Naive B cell (primary cell): Measurements from ENCODE around the gene ALPI. TPM values are rescaled to one million over a fixed set of nuclear protein-coding genes. Genes with fewer than 3 reads are reported as not detected.

ENCODE experiments used
- ATAC-seq, 2 donors: fragments of 150-1000 bp; cut with Tn5 transposase; 2 replicates each; pipeline ENCODE4 v1.10.0; 2021; ENCODE audit warnings: low read depth in 2 of 2, mild to moderate bottlenecking in 2 of 2, moderate library complexity in 2 of 2
- DNase-seq: peaks from one replicate; pipeline ENCODE4 v3.0.0; 2022
- H3K27ac Mint-ChIP-seq, 6 donors: one replicate each; pipeline ENCODE4 v1.8.0; 2020 to 2022; ENCODE audit warnings: mild to moderate bottlenecking in 6 of 6, mixed read lengths in 6 of 6, moderate library complexity in 5 of 6, inconsistent platforms in 2 of 6
- H3K27me3 Mint-ChIP-seq, 3 donors: one replicate each; pipeline ENCODE4 v1.8.0; 2021 to 2022; ENCODE audit warnings: mixed read lengths in 3 of 3, mild to moderate bottlenecking in 1 of 3
- H3K36me3 Mint-ChIP-seq, 2 donors: one replicate each; pipeline ENCODE4 v1.8.0; 2020 to 2022; ENCODE audit warnings: mixed read lengths in 2 of 2, inconsistent platforms in 1 of 2, mild to moderate bottlenecking in 1 of 2
- H3K4me1 Mint-ChIP-seq, 3 donors: one replicate each; pipeline ENCODE4 v1.8.0; 2020 to 2022; ENCODE audit warnings: mixed read lengths in 3 of 3, inconsistent platforms in 1 of 3, mild to moderate bottlenecking in 1 of 3, moderate library complexity in 1 of 3
- H3K4me3 Mint-ChIP-seq, 8 donors: one replicate each; pipeline ENCODE4 v1.8.0; 2020 to 2022; ENCODE audit warnings: mild to moderate bottlenecking in 8 of 8, mixed read lengths in 8 of 8, moderate library complexity in 8 of 8, inconsistent platforms in 2 of 8
- H3K9me3 Mint-ChIP-seq, 7 donors: one replicate each; pipeline ENCODE4 v1.8.0; 2020 to 2022; ENCODE audit warnings: mixed read lengths in 7 of 7, mild to moderate bottlenecking in 5 of 7, inconsistent platforms in 2 of 7, moderate library complexity in 1 of 7
- polyA plus RNA-seq, 6 donors: library from polyadenylated mRNA; unstranded; fragments of 300-500 nt; fragmentation: Illumina TruSeq; gene quantifications; one replicate each; pipeline ENCODE4 v1.2.3, GENCODE V29; 2021; ENCODE audit warnings: low read depth in 6 of 6

ALPI gene
- polyA plus RNA-seq, 6 donors from 2014 or later = not detected

- Mint-ChIP-seq H3K4me1 (peaks cover 5 to 10% (median 6%) of the 10 kb centered on the region in 3 donors), H3K9me3 (no peaks in the 10 kb centered on the region), H3K4me3 (peak overlapping the region in 1 of 8 donors; percentile 52), H3K27ac (no peak overlapping the region), H3K36me3 (no peaks in the 10 kb centered on the region), H3K27me3 (peaks cover 11 to 60% (median 28%) of the 10 kb centered on the region in 3 donors)
- ATAC-seq (no peak), DNase-seq (no peak)
Measured at GRCh38 chr2:232483311-232483922, 27.5 kb downstream of the ALPI start.

DNA sequence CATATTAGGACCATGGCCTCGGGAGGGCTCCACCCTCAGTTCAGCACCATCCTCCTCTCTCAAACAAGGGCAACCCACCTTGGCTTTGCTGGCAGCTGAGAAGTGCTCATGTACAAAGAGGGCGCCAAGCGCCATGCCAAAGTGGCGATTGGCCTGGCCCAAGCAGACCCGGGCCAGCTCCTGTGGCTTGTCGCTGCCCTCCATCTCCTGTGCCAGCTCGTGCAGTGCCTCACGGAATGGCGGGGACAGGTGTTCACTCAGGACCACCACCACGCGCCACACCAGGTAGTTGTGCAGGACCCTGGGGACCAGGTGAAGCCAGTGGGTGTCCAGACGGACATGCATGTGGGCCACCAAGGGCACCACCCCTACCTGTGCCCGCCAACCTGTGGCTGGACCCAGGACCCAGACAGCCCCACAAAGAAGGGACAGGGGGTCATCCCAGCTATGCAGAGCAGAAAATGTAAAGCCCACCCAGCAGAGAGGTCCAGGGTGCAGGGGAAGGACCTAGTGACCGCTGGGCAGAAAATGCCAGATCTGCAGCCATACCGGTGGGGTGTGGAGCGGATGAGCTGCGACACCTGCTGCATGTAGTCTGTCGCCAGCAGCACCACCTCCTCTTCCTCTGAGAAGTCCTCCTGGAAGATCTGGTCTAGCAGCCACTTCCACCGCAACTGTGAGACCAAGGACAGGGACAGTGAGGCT lies 28.1 kb downstream of the ALPI start:
- DNase-seq (no peak), ATAC-seq (no peak)
- Mint-ChIP-seq H3K4me3 (peak overlapping the region in 1 of 8 donors; percentile 75), H3K27me3 (peaks cover 17 to 67% (median 33%) of the 10 kb centered on the region in 3 donors), H3K4me1 (peaks cover 5 to 11% (median 10%) of the 10 kb centered on the region in 3 donors), H3K9me3 (no peaks in the 10 kb centered on the region), H3K36me3 (no peaks in the 10 kb centered on the region), H3K27ac (peak overlapping the region in 1 of 6 donors; percentile 15)

DNA sequence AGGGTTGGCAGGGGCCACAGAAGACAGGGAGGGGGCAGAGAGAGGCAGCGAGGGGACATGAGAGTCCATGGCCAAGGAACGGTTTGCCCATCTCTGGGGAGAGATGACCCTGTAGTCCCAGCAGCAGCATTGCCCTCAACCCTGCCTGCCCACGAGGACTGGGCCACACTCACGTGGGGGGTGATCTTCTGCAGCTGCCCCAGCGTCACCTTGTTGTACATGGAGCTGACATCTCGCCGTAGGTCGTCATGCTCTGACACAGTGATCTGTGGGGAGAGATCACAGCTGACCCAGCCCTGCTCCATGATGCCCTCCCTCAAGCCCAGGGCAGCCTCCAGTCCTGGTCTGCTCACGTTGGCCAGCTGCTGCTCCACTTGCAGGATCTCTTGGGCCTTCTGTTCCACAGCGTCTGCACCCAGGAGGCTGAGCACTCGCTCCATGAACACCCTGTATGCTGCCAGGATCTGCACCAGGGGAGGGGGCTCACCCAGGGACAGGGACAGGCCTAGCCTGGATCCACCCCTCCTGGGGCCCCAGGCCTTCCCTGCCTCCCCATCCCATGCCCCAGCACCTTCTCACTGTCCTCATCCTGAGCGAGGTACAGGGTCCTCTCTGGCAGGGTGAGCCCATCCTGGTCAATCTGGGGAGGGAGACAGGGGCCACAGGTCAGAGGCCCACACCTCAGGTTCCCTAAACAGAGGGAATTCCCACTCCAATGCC lies 28.8 kb downstream of the ALPI start:
- Mint-ChIP-seq H3K27me3 (peaks cover 24 to 68% (median 35%) of the 10 kb centered on the region in 3 donors), H3K9me3 (no peaks in the 10 kb centered on the region), H3K27ac (peak overlapping the region in 1 of 6 donors; percentile 15), H3K4me1 (peaks cover 5 to 13% (median 10%) of the 10 kb centered on the region in 3 donors), H3K4me3 (peak overlapping the region in 4 of 8 donors; percentile 33 to 77 (median 56)), H3K36me3 (no peaks in the 10 kb centered on the region)
- no peak for ATAC-seq
- no peak for DNase-seq

DNA sequence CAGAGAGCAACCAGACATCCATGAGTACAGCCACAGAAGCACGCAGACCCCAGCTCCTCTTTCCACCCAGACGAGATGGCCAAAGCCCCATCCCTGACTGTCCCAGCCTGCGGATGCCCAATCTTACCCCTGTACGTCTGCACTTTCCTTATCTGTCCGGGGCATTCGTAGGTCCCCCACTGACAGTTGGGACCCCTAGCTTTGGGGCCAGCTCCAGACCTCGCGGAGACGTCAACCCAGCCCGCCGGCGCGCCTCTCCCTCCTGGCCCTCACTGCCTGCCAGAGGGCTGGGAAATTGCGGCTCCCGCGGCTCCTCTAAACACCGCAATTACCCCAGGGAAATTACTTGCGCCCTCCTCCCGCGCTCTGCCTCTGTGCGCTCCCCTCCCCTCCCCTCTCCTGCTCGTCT lies 29.4 kb downstream of the ALPI start:
- no peaks in the 10 kb centered on the region for H3K9me3 Mint-ChIP-seq
- DNase-seq = no peak
- H3K27ac Mint-ChIP-seq = peak overlapping the region in 1 of 6 donors; percentile 59
- peaks cover 24 to 74% (median 40%) of the 10 kb centered on the region in 3 donors for H3K27me3 Mint-ChIP-seq
- no peak for ATAC-seq
- no peaks in the 10 kb centered on the region for H3K36me3 Mint-ChIP-seq
- H3K4me1 Mint-ChIP-seq = peaks cover 5 to 13% (median 10%) of the 10 kb centered on the region in 3 donors
- peak overlapping the region in 6 of 8 donors; percentile 33 to 77 (median 44) for H3K4me3 Mint-ChIP-seq

GRCh38 chr2:232485757-232486557 lies 30.0 kb downstream of the ALPI start:
- peaks cover 5 to 13% (median 10%) of the 10 kb centered on the region in 3 donors for H3K4me1 Mint-ChIP-seq
- ATAC-seq (no peak), DNase-seq (no peak)
- H3K27ac Mint-ChIP-seq = no peak overlapping the region
- H3K36me3 Mint-ChIP-seq = no peaks in the 10 kb centered on the region
- H3K9me3 Mint-ChIP-seq = no peaks in the 10 kb centered on the region
- H3K4me3 Mint-ChIP-seq = peak overlapping the region in 2 of 8 donors; percentile 33 to 43
- H3K27me3 Mint-ChIP-seq = peaks cover 24 to 76% (median 46%) of the 10 kb centered on the region in 3 donors

- Mint-ChIP-seq H3K27me3 (peaks cover 31 to 76% (median 54%) of the 10 kb centered on the region in 3 donors), H3K4me1 (peaks cover 5 to 13% (median 10%) of the 10 kb centered on the region in 3 donors), H3K36me3 (no peaks in the 10 kb centered on the region), H3K27ac (no peak overlapping the region), H3K4me3 (peak overlapping the region in 4 of 8 donors; percentile 24 to 55 (median 45)), H3K9me3 (no peaks in the 10 kb centered on the region)
- DNase-seq = no peak
- ATAC-seq = no peak
Measured at GRCh38 chr2:232486558-232487384, 30.8 kb downstream of the ALPI start.

- no peak for ATAC-seq
- Mint-ChIP-seq H3K27me3 (peaks cover 38 to 76% (median 62%) of the 10 kb centered on the region in 3 donors), H3K4me3 (peak within 1 kb of the TSS in 6 of 8 donors; percentile 25 to 69 (median 59)), H3K9me3 (no peaks in the 10 kb centered on the region), H3K36me3 (no peaks in the 10 kb centered on the region), H3K4me1 (peaks cover 5 to 13% (median 10%) of the 10 kb centered on the region in 3 donors), H3K27ac (no peak within 1 kb of the TSS)
- DNase-seq = no peak
Measured at GRCh38 chr2:232487385-232488096, 31.6 kb downstream of the ALPI start, which contains the start of gene ECEL1. Gene ECEL1, minus strand, starts transcription at chr2:232487834. Its CDS starts 1,181 bp downstream, at chr2:232486653.

DNA sequence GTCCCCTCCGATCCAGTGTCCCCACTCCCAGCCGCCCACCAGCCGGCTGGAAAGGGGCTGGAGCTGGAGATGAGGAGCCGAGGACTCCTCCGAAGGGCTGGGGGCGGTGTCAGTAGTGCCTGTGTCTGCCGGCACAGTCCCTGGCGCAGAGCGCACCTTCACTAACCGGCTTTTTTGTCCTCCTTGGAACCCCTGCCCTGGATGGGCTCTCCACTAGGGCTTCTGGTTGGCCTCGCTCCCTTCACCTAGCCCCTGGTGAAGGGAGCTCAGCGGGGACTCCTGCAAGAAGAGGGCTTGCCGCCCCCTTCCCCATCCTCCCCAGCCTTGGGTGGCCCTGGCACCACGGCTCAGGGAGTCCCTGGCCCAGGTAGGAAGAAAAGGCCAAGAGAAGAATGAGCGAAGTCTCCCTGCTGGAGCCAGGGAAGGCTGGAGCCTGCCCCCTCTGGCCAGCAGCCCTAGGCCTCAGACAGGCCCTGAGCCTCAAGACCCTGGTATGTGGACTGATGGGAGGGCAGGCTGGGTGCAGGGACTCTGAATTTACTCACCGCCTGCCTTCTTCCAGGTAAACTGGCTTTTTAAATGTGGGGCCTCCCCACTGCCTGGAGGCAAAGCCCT lies 32.3 kb downstream of the ALPI start:
- H3K27me3 Mint-ChIP-seq = peaks cover 41 to 76% (median 67%) of the 10 kb centered on the region in 3 donors
- H3K9me3 Mint-ChIP-seq = no peaks in the 10 kb centered on the region
- H3K4me3 Mint-ChIP-seq = peak overlapping the region in 5 of 8 donors; percentile 25 to 69 (median 65)
- peaks cover 5 to 13% (median 10%) of the 10 kb centered on the region in 3 donors for H3K4me1 Mint-ChIP-seq
- H3K27ac Mint-ChIP-seq = no peak overlapping the region
- no peaks in the 10 kb centered on the region for H3K36me3 Mint-ChIP-seq
- no peak for DNase-seq
- ATAC-seq = no peak

DNA sequence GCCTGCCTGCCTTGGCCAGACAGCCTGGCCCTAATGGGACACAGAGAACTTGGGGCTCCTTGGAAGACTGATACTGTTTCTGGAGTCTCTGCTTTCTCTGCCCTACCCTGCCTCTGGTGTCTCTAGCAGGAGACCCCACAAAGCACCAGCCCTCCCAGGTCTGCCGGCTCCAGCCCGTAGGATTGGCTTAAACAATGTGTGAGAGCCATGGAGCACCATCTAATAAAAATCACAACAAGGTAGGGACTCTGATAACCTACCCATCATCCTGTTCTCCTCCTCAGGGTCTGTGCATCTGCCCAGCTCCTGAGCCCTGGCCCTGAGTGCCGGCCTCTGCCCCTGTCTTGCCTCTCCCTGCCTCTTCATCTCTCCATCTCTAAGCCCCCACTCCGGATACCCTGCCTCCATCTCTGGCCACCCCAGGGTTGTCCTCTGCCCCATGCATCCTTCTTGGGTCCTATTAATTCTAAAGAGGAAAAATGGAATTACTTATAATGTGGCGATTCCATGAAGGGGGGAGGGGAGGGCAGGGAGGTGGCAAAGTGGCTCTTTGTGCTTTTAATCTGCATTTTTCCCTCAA lies 32.9 kb downstream of the ALPI start:
- peaks cover 5 to 13% (median 10%) of the 10 kb centered on the region in 3 donors for H3K4me1 Mint-ChIP-seq

DNA sequence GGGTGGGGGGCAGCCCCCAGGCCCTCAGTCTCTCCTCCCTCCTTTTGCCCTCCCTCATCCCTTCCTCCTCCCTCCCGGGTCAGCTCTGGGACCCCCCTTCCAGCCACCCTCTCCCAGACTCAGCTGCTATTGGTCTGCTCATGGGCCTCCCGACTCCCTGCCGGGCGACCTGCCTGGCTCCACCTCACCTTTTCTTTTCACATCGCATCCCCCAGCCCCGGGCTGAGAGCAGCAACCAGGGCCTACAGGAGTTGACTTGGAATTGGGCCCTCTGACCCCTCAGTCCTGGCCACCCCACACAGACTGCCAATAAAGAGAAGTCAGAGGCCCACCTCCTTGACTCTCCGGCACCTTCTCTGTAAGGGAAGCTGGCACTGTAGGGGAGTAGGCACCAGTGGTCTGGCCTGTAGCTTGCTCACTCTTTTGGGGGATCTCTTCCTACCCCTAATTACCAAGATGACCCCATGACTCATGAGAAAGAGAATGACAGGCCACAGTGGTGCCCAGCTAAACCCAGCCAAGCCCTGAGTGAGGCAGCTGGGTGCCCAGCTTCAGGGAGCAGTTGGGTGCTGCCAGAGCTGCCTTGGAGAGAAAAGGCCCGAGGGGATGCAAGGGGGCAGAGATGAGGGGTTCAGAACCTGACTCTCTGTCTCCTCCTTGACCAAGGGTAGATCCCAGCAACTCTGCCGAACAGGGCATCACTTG lies 33.7 kb downstream of the ALPI start:
- H3K4me1 Mint-ChIP-seq = peaks cover 5 to 13% (median 7%) of the 10 kb centered on the region in 3 donors
- peaks cover 41 to 75% (median 60%) of the 10 kb centered on the region in 3 donors for H3K27me3 Mint-ChIP-seq
- H3K36me3 Mint-ChIP-seq = no peaks in the 10 kb centered on the region
- peak overlapping the region in 1 of 6 donors; percentile 10 for H3K27ac Mint-ChIP-seq
- ATAC-seq (no peak), DNase-seq (no peak)
- H3K9me3 Mint-ChIP-seq = no peaks in the 10 kb centered on the region
- H3K4me3 Mint-ChIP-seq = peak overlapping the region in 5 of 8 donors; percentile 15 to 86 (median 49)

More for the DNA sequence above, 32.9 kb downstream of the ALPI start:
- Mint-ChIP-seq H3K9me3 (no peaks in the 10 kb centered on the region), H3K4me3 (peak overlapping the region in 6 of 8 donors; percentile 25 to 80 (median 66)), H3K27me3 (peaks cover 41 to 79% (median 67%) of the 10 kb centered on the region in 3 donors), H3K27ac (no peak overlapping the region), H3K36me3 (no peaks in the 10 kb centered on the region)
- DNase-seq (no peak), ATAC-seq (no peak)
